Heart left ventricle (tissue), 13 donors: ENCODE measurements around the gene OPCML.

Experiments used
- POLR2A ChIP-seq, 2 donors: fragments of 450-650 bp; IDR thresholded peaks; one replicate each; pipeline ENCODE4 v1.6.1; 2017; ENCODE audit warnings: antibody characterized with exemption in 2 of 2, mild to moderate bottlenecking in 2 of 2, moderate library complexity in 2 of 2
- TF ChIP-seq, protein P1 (sequence below), 12 donors: fragments of 200-600 bp; sonication (generic) in 4 of 12; IDR thresholded peaks; one replicate each; pipeline versions ENCODE4 v1.5.0 to v1.8.0; 2018 to 2022; ENCODE audit warnings: antibody characterized with exemption in 12 of 12, mild to moderate bottlenecking in 5 of 12
- donor health status: ischemic (EF 13 %, LVEDD 7.1; RV severe dilation, severe dysfunction).
- donor health status: DM: no; HTN: yes; CAD: no.
- donor health status: DM: no; HTN: no; CAD: no.
- donor health status: ischemic (EF 25% LVEDD 6.9; RV normal size, moderate dysfunction).
- donor health status: ischemic (EF 25% LVEDD 5.7; RV mildly dilated, moderate dysfunction).
- donor health status: ischemic (EF 35%, LVEDD 5.7; RV mildly dilated, moderate dysfunction).
- donor health status: nonischemic (EF 11% LVEDD 7.7; RV severe dilation, severe dysfunction).
- donor health status: DM: yes; HTN: yes; CAD: no.
- donor health status: PGD.
- donor health status: ischemic (EF 29% LVEDD 5.4; RV normal size, mild dysfunction).
- donor health status: nonischemic (EF 23%, LVEDD 6.1; RV moderate dilation, normal function).

DNA sequence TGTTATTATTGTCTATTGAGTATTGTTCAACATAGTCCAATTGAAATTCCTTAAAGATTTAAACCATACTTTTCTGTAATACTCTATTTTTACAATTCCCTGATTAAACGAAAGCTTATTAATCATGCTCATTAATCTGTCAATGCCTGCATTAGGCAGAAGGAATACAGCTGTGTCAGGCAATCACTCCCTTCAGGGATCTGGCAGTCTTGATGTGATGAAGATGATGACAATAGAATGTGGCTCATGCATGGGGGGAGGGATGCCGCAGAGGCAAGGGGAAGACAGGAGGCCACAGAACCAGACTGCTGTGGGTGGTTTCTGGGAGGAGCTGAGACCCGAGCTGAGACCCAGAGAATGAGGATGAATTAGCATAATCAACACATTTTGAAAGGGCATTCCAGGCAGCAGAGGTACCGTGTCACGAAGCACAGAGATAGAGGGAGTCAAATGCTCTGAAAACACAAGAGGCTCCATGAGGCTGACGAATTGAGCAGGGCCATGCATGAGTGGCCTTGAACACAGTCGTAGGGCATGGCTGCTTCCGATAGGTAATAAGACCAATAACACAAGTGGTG lies 1075.5 kb downstream of the OPCML start:
- TF ChIP-seq POLR2A (IDR thresholded peaks at IDR 0.05), result no peak
- TF ChIP-seq, protein P1, sequence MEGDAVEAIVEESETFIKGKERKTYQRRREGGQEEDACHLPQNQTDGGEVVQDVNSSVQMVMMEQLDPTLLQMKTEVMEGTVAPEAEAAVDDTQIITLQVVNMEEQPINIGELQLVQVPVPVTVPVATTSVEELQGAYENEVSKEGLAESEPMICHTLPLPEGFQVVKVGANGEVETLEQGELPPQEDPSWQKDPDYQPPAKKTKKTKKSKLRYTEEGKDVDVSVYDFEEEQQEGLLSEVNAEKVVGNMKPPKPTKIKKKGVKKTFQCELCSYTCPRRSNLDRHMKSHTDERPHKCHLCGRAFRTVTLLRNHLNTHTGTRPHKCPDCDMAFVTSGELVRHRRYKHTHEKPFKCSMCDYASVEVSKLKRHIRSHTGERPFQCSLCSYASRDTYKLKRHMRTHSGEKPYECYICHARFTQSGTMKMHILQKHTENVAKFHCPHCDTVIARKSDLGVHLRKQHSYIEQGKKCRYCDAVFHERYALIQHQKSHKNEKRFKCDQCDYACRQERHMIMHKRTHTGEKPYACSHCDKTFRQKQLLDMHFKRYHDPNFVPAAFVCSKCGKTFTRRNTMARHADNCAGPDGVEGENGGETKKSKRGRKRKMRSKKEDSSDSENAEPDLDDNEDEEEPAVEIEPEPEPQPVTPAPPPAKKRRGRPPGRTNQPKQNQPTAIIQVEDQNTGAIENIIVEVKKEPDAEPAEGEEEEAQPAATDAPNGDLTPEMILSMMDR (IDR thresholded peaks at IDR 0.05), result no peak
